ENCODE data around the gene GJA3.

The GJA3 gene

GRCh38 chr13:20160306-20161274, at the start of gene GJA3:
Gene GJA3 (minus strand): TSS chr13:20161052. CDS start chr13:20143288, 17,764 bp downstream.
- DNase-seq, result no peak

DNA sequence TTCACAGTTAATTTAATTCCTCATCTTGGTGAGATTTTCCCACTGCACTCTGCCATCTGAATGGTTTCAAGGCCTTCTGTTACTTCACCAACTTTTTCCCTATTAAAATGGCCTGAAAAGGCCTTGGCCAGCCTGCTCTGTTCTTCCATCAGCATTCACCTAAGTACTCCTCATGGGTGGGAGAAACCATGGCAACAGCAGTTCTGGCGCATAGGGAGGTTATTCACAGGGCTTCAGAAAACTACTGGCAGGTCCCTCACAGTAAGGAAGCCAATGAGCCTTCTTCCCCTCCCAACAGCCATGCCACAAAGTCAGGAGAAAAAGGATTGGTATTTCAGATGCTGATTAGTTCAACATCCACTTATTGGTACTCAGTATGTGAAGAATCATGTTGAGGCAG, 49.1 kb upstream of the GJA3 start:
- no peak for DNase-seq

DNA sequence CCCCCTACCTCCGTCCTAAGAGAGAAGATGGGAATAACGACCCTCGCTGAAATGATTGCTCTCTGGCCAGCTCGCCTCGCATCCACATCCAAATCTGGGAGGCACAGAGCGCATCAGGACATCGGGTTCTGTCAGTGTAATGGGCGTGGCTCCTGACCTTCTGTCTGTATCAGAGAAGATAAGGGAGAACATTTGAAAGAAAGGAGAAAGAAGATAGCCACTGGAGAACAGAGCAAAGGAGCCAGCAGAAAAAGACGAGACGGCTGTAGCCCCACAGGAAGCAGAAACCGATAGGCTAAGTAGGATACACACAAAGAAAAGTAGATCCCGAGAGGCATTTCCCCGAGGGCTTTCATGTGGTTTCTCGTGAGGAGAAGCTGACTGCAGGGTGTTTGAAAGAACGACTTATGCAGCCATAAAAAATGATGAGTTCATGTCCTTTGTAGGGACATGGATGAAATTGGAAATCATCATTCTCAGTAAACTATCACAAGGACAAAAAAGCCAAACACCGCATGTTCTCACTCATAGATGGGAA, 45.9 kb upstream of the GJA3 start:
- DNase-seq, result no peak

GRCh38 chr13:20206065-20206697, 45.3 kb upstream of the GJA3 start:
- no peak for DNase-seq

DNA sequence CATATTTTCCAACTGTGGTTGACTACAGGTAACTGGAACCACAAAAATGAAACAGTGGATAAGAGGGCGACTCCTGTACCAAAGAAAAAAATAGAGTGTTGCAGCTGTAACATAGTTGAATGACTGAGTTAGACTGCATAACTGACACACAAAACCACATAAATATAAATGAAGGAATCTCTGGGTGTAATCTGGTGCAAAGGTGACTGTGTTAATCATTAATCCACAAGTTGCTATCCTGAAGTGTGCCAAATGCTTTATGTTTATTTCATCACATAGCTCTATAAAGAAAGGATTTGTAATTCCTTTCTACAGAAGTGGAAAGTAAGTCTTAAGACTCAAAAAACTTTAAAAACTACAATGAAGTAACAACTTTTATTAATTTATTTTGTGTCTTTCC, 37.9 kb upstream of the GJA3 start:
- no peak for DNase-seq

DNA sequence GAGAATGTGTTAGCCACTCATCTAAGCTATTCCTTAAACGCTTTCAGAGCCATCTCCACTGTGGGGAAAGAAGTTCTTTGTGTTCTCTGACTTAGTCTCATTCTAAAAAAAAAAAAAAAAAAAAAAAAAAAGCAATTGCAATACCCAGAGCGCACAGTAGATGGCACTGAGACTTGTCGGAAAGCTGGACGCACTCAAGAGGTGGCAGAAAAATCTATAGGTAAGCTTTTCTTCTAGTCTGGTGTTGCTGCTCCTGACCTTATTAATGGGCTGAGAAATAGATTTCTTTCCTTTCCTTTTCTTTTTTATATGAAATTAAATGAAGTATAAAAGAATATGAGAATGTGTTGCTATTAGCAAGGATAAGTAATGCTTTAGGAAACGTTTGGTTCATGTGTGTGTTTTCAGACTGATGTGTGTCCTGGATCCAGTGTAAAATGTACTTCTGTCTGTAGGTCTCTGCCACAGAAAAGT, 36.5 kb upstream of the GJA3 start:
- DNase-seq, result peak; percentile 22

- DNase-seq, result no peak
These were observed 34.9 kb upstream of the GJA3 start for GRCh38 chr13:20195801-20196200.

DNA sequence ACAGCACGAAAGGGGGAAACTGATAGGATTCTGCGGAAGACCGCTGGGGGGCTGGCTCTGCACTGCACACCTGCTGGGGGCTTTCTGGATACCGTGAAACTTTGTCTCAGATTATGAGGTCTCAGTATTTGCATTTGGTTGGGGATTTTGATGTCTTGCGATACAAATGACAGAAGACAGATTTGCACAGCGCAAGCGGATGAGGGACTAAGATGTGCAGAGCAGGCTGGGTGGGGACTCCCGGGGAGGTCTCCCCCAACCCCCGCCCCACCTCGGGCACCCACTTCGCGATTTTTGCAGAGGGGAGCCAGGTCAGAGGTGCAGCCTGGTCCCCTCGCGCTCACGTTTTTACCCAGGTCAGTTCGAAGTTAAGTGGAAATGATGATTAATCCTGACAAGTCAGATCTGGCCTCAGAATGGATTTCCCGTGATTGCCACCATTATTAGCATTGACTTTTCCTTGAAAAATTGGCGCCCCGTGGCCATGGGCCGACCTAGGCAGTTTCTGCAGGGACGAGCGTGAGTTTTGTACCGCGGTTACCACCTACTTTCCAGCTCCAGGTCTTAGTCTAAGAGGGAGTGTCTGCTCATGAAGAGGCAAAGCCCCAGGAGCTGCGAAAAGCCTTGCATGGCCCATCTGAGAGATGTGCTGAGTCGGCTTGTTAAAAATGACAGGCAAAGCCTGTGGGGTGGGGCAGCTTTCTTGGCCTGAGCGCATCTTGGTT, 33.2 kb upstream of the GJA3 start:
- no peak for DNase-seq

DNA sequence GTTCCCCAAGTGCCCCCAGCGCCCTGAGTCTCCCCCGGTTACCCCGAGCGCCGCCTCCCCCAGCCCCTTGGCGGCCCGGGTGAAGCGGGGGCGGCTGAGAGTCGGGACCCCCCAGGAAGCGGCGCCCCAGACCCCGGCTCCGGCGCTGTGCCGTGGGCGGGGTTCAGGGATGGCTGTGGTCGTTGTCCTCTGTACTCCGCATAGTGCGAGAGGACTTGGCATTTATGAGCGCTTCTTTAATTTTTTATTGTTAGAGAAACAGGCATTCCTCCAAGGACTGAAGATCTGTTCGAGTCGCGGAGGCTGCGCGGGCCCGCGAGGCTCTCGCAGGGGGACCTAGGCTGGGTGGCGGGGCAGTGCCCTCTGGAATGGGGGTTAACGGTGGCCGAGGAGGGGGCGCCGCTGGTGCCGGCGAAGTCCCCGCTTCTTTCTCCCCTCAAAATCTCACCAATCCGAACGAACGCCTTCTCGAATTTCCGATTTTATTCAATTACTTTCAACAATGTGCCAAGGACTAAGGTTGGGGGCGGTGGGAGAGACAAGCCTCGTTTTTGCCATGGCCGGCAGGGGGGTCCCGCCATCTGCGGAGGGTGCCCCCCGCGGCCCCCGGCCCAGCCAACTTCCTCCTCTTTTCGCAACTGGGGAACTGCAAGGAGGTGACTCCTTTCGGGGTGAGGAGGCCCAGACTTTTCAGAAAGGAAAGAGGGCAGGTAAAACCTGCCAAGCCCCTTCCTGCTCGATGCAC, 32.5 kb upstream of the GJA3 start:
- no peak for DNase-seq

DNA sequence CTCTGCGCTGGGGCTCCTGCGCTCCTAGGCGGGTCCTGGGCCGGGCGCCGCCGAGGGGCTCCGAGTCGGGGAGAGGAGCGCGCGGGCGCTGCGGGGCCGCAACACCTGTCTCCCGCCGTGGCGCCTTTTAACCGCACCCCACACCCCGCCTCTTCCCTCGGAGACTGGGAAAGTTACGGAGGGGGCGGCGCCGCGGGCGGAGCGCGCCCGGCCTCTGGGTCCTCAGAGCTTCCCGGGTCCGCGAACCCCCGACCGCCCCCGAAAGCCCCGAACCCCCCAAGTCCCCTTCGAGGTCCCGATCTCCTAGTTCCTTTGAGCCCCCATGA, 31.9 kb upstream of the GJA3 start, which contains the start of gene GJB2:
TSS of gene GJB2 (minus strand) at position 103 of the 326 bp plus-strand sequence. CDS start 3,357 bp downstream, outside the sequence.
- no peak for DNase-seq

DNA sequence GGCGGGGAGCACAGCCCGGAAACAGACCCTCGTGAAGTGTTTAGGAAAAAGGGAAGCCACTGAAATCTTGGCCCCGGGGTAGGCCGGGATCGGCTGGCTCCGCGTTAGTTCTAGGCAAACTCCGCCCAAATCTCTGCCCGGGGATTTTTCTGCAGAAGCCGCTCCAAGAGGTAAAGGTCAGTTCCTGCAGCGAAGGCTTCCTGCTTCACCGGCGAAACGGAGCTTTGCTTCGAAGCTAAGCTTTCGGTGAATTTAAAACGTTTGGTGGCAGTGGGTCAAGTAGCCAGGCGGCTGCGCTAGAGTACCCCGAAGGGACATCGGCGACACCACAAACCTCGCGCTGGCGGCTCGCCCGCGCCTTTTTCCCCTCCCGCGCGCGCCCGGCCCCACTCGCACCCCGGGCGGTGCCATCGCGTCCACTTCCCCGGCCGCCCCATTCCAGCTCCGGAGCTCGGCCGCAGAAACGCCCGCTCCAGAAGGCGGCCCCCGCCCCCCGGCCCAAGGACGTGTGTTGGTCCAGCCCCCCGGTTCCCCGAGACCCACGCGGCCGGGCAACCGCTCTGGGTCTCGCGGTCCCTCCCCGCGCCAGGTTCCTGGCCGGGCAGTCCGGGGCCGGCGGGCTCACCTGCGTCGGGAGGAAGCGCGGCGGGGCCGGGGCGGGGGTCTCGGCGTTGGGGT, 31.4 kb upstream of the GJA3 start:
- no peak for DNase-seq

GRCh38 chr13:20191311-20192157, 30.7 kb upstream of the GJA3 start:
- no peak for DNase-seq

DNA sequence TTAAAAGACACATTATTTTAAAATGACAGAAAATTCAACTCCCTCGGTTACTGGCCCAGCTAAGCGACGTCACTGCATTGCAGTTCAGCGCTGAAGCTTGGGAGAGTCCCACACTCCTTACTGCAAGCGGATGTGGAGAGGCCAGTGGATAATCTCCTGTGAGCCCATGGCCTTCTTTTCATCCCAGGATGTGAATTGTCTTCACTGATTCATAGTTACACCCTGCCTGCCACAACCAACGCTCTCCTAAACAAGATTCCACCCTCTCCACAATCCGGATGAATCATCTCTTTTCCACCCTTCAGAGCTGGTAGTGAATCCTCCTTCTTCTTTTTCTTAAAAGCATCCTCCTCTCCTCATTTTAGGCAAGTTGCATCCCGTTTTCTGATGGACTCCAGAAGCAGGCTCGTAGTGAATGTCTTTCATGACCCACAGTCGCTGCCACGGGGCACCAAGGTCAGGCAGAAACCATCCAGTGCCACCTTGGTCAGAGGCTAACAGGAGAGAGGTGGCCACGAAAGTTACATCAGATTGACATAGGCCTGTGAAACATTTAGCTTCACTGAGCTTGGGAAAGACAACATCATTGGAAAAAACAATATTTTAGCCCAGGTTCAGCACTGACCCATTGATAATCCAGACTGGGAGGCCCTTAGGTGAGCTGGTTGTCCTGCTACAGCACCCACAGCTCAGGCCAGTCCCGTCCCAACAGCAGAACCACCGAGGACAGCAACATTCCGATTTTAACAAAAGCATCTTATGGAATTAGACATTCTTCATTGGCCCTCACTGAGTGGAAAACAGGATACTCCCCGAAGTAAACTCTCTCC, 29.8 kb upstream of the GJA3 start:
- DNase-seq, result no peak

DNA sequence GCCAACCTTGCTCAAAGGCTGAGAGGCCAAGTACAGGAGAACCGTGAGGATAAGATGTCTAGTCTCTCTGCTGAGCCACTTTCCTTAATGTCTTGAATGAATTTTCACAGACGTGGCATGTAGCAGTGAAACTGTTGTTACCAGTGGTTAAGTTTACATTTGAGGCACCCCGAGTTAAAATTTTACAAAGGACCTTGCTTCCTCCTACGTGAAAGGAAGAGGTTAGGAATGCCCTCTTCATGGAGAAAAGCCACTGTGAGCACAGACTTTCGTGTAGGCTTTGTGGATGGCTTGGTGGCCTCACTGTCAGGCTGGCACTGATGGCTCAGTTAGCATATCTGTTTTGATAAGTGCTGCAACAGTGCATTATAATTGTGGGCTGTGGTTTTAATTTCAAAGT, 29.2 kb upstream of the GJA3 start:
- DNase-seq, result no peak

- no peak for DNase-seq
These were observed 28.1 kb upstream of the GJA3 start for GRCh38 chr13:20188667-20189553.

GRCh38 chr13:20186771-20187170, 25.9 kb upstream of the GJA3 start:
- DNase-seq, result no peak

GRCh38 chr13:20185366-20186056, 24.7 kb upstream of the GJA3 start:
- DNase-seq, result no peak

GRCh38 chr13:20182231-20182846, 21.5 kb upstream of the GJA3 start:
- peak; percentile 4 for DNase-seq

Measured in NCI-H2029 treated with DMSO at 0.1 percent for 48 hours (cell line).